Thoracic aorta (tissue), 2 donors: Measurements from ENCODE around the gene WWC1. TPM values are rescaled to one million over a fixed set of nuclear protein-coding genes. Genes with fewer than 3 reads are reported as not detected.

Experiments
- ATAC-seq: fragments of 150-250 bp; one replicate; pipeline ENCODE4 v1.8.0; 2017; ENCODE audit warnings: low read depth; ENCODE audit not compliant: insufficient number of reproducible peaks, low FRiP score
- DNase-seq: peaks from one replicate; pipeline ENCODE4 v3.0.0-alpha.2; 2020; ENCODE audit warnings: low spot score
- H3K27ac ChIP-seq, 2 donors: fragments of 200-600 bp; sonication (generic); 1 replicate in 1 of 2; 2 replicates in 1 of 2; pipeline ENCODE4 v1.5.1; 2016; ENCODE audit warnings: mild to moderate bottlenecking in 2 of 2, moderate library complexity in 2 of 2
- H3K27me3 ChIP-seq: fragments of 200-600 bp; sonication (generic); replicated peaks from 2 replicates; pipeline ENCODE4 v1.6.0; 2016; ENCODE audit warnings: mild to moderate bottlenecking; ENCODE audit not compliant: insufficient read depth
- H3K36me3 ChIP-seq: fragments of 200-600 bp; sonication (generic); one replicate; pipeline ENCODE4 v1.5.1; 2016
- H3K4me1 ChIP-seq, 2 donors: fragments of 200-600 bp; sonication (generic); 1 replicate in 1 of 2; 2 replicates in 1 of 2; pipeline versions ENCODE4 v1.5.1 to v1.6.0; 2016; ENCODE audit warnings: low read depth in 2 of 2, mild to moderate bottlenecking in 1 of 2; ENCODE audit not compliant: control insufficient read depth in 1 of 2
- H3K4me3 ChIP-seq: fragments of 200-600 bp; sonication (generic); 2 replicates; pipeline ENCODE4 v1.5.1; 2016; ENCODE audit warnings: mild to moderate bottlenecking
- H3K9me3 ChIP-seq: fragments of 200-600 bp; sonication (generic); 2 replicates; pipeline ENCODE4 v1.5.1; 2016
- total RNA-seq, 2 donors: library from RNA; depleted of rRNA; stranded (reverse); fragments of >200 nt; gene quantifications; one replicate each; pipeline versions ENCODE4 v1.1.0 to v1.2.3, GENCODE V29; 2016
- TF ChIP-seq, protein P1 (sequence below): fragments of 200-600 bp; sonication (generic); IDR thresholded peaks from one replicate; pipeline ENCODE4 v1.5.1; 2019; ENCODE audit warnings: antibody characterized with exemption

The WWC1 gene
- total RNA-seq, 2 donors from 2014 or later, result 3.6 TPM; not detected in 1

DNA sequence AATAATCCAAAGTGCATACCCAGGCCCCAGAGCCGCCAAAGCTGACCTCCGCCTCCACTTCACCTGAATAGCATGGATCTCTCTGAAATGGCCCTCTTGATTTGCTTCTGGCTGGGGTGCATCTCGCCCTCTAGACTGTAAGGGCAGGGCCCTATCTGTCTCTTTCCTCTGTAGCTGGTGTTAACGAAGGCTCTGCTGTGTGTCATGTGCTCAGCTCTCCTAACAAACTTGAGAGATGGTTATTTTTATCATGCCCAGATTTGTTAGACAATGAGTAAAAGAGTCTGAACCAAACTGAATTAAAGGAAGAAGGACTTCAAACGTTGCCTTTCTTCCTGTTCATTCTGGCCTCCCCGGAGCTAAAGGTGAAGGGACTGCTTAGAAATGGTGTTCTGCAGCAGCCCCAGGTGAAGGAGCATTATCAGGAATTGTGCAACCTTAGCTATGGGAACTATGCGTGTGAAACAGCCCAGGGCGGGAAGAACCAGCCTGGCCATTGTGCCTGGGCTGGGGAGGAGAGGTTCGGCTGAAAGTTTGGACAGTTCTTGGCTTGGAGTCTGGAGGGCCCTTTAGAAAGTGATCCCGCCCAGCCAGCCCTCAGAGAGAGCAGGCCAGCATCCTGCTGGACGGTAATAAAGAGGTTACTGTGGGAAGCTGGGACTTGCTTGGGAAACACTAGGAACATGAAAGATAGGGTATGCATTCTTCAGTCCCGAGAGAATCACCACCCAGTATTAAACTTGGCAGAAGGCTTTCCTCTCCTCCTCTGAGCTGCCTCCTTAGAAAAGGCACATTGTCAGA is 73.5 kb downstream of the WWC1 start:
- Histone ChIP-seq H3K27ac (no peak overlapping the region), H3K4me3 (no peak overlapping the region), H3K36me3 (no peaks in the 10 kb centered on the region), H3K9me3 (no peaks in the 10 kb centered on the region), H3K27me3 (no peaks in the 10 kb centered on the region), H3K4me1 (no peaks in the 10 kb centered on the region)
- TF ChIP-seq, protein P1, sequence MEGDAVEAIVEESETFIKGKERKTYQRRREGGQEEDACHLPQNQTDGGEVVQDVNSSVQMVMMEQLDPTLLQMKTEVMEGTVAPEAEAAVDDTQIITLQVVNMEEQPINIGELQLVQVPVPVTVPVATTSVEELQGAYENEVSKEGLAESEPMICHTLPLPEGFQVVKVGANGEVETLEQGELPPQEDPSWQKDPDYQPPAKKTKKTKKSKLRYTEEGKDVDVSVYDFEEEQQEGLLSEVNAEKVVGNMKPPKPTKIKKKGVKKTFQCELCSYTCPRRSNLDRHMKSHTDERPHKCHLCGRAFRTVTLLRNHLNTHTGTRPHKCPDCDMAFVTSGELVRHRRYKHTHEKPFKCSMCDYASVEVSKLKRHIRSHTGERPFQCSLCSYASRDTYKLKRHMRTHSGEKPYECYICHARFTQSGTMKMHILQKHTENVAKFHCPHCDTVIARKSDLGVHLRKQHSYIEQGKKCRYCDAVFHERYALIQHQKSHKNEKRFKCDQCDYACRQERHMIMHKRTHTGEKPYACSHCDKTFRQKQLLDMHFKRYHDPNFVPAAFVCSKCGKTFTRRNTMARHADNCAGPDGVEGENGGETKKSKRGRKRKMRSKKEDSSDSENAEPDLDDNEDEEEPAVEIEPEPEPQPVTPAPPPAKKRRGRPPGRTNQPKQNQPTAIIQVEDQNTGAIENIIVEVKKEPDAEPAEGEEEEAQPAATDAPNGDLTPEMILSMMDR, result no peak
- DNase-seq (no peak), ATAC-seq (no peak)

DNA sequence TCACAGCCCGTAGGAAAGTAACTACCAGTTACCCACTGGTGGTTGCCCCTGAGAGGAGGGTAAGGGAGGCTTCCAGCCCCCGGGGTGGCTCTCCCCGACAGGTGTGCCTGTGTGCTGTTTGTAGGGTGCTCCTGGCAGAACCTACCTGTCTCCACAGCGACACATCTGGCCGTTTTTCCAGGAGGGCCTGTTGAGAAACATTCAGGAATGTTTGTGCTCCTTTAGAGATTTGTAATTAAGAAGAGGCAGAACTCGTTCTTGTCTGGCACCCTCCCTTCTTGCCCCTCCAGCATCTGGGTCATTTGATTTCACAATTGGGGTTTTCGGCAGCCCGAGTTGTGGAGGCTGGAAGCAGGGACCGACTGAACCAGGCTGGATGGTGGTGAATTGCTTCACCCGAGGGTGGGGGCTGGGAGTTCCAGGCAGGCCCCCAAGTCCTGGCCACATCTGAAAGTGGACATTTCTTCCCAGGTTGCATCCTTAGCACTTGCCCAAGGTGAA is 74.2 kb downstream of the WWC1 start:
- Histone ChIP-seq H3K27me3 (no peaks in the 10 kb centered on the region), H3K4me1 (no peaks in the 10 kb centered on the region), H3K9me3 (no peaks in the 10 kb centered on the region), H3K27ac (no peak overlapping the region), H3K4me3 (no peak overlapping the region), H3K36me3 (no peaks in the 10 kb centered on the region)
- no peak for ATAC-seq
- DNase-seq, result no peak
- TF ChIP-seq, protein P1, result no peak

DNA sequence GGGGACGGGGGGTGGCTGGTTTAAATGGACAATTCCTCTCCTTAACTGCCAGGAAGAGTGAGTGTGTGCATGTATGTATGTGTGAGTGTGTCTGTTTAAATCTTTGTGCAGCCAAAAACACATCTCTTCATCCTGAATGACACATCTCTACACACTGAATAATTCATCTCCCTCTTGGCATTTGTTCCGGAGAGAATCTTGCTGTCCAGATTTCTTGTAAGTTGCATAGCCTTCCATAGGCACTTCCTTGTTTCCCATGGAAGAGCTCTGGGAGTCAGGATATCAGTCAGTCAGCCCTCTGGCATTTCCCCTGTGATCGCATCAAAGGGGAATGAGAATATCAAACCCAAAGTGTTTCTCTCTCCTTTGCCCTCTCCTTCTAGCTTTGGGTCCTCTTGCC is 74.7 kb downstream of the WWC1 start:
- TF ChIP-seq, protein P1, result no peak
- Histone ChIP-seq H3K4me3 (no peak overlapping the region), H3K36me3 (no peaks in the 10 kb centered on the region), H3K4me1 (no peaks in the 10 kb centered on the region), H3K27me3 (no peaks in the 10 kb centered on the region), H3K9me3 (no peaks in the 10 kb centered on the region), H3K27ac (no peak overlapping the region)
- ATAC-seq (no peak), DNase-seq (no peak)

DNA sequence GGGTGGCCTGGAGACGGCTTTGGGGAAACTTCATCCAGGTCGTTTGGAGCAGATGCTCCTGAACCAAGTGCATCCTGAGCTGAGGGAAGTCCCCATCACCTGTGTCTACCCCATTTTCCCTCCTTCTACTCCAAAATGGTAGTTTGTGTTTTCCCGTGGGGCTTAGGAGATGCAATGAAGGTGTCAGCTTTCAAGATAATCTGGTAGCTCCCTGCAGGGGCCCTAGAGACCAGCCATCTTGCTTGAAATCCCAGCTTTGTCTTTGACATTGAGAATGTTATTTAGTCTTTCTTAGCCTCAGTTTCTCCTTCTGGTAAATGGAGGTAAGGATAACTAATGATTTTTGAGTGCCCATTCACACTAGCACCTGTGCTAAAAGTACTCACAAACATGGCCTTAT is 77.4 kb downstream of the WWC1 start:
- DNase-seq, result no peak

DNA sequence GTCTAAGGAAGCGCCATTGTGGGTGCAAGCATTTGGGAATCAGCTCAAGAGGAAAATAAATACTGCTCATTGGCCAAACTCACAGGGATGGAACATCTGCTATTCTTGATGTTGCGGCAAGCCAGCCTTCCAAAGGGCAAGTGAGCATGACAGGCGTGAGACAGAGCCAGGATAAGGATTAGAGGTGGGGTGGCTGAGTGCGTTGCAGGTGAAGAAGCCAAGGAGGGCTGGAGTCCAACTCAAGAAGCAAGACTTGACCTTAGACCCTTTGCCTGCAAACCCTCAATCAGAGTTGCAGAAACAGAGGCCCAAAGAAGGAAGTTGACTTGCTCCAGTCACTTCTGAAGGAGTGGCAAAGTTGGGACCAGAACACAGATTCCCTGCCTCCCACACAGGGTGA is 79.4 kb downstream of the WWC1 start:
- Histone ChIP-seq H3K4me1 (no peaks in the 10 kb centered on the region), H3K4me3 (no peak overlapping the region), H3K9me3 (no peaks in the 10 kb centered on the region), H3K27me3 (no peaks in the 10 kb centered on the region), H3K36me3 (no peaks in the 10 kb centered on the region), H3K27ac (no peak overlapping the region)
- TF ChIP-seq, protein P1, result no peak
- DNase-seq (no peak), ATAC-seq (no peak)

More for the DNA sequence above, 77.4 kb downstream of the WWC1 start:
- TF ChIP-seq, protein P1, result no peak
- H3K36me3 ChIP-seq, result no peaks in the 10 kb centered on the region
- no peaks in the 10 kb centered on the region for H3K9me3 ChIP-seq
- ATAC-seq, result no peak
- no peak overlapping the region for H3K27ac ChIP-seq
- no peak overlapping the region for H3K4me3 ChIP-seq
- H3K4me1 ChIP-seq, result no peaks in the 10 kb centered on the region
- H3K27me3 ChIP-seq, result no peaks in the 10 kb centered on the region
